ENCODE measurements around the gene ABHD17B.
A peak's percentile ranks its signal among the peaks of the same experiment; 100 is the strongest.
"Not testable (repeated sequence)": the region's sequence is repeated elsewhere in the genome, so short reads cannot be mapped to it uniquely, and the experiment has no call there.

ABHD17B gene

DNA sequence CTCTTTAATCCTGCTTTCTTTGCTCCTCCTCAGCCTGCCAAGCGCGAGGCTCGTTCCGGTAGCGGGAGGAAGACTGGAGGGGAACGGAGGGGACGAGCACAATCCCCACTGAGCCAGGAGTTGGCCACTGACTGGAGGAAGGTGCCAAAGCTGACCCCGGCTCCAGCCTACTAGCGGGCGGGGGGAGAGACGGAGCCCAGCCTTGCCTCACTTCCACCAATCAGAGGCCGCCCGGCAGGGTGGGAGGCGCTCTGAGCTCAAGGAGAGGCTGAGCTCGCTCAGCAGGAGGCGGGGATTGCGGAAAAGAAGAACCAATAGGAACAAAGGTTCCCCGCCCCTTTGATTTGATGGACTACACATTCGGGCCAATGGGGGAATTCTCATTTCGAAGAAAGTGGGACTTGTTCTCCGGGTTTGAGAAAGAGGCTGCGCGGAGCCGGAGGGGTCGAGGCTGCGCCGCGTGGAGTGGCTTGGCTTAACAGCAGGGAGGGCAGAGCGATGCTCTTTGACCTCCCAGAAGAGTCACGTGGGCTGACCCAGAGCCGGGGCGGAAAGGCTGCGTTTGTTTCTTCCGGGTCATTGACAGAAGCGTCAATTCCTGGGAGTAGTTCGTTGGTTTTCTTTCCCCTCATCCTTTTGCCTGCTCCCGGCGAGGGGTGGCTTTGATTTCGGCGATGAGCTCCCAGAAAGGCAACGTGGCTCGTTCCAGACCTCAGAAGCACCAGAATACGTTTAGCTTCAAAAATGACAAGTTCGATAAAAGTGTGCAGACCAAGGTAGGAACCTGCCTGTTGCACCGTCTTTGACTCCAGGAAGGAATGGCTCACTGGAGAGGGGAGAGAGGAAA is at the start of gene ABHD17B, which contains the start of gene C9orf85:
TSS of gene ABHD17B (minus strand) at position 133 of the 847 bp plus-strand sequence. CDS start 36,113 bp downstream, outside the sequence.
TSS of gene C9orf85 (plus strand) at position 579 of the 847 bp plus-strand sequence. CDS start at position 675, 96 bp downstream.
- DNase-seq = peak; percentile 98

GRCh38 chr9:71955300-71955915 is 44.4 kb upstream of the ABHD17B start:
- no peak for DNase-seq

DNA sequence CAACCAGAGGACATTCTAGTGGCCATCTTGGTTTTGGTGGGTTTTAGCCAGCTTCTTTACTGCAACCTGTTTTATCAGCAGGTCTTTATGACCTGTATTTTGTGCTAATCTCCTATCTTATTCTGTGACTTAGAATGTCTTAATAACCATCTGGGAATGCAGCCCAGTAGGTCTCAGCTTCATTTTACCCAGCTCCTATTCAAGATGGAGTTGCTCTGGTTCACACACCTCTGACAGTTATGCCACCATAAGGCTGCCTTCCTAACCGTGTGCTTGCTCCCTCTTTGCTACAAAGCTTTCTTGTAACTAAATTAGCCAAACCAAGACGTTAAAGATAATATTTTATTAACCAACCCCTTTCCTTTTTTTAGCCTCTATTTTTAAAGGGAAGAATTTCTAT is 43.7 kb upstream of the ABHD17B start:
- DNase-seq = not testable (repeated sequence)

GRCh38 chr9:71944754-71945375 is 33.9 kb upstream of the ABHD17B start:
- no peak for DNase-seq

- no peak for DNase-seq
Observed at GRCh38 chr9:71941998-71942567, 31.1 kb upstream of the ABHD17B start.

- DNase-seq = no peak
Observed at GRCh38 chr9:71941060-71941568, 30.1 kb upstream of the ABHD17B start.

DNA sequence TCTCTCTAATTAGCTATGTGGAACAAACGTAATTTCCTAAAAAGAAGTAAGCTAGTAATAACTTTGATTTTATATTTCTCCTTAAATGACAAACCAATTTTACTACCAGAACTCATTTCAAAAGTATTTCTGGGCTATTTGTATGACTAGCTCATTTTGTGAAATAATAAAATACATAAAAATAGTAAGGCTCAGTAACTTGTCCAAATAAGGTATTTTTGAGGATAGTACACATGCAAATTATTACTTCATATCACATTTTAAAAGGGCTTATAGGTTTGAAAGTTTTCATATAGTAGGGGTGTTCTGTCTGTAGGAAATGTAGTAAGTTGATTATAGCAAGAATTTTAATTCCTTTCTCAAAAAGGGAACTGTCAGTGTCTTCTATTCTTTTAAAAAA is 26.9 kb upstream of the ABHD17B start:
- DNase-seq = no peak

- no peak for DNase-seq
Observed at GRCh38 chr9:71937070-71937625, 26.2 kb upstream of the ABHD17B start.

DNA sequence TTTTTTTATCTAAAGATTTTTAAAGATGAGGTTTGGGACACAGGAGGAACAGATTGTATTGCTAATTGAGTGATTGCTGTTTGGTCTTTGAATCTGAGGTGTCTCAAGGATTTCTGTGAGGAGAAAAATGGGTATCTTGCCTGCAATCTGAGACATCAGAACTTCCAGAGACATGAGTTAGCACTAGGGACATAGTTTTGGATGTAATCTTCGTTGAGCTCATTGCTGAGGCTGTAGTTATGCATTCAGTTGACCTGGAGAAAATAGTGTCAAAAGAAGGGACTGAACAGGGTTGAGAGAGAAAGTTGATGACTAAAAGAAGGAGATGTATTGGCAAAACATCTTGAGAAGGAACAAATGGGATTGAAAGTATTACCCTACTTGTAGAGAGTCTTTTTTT is 25.1 kb upstream of the ABHD17B start:
- DNase-seq = no peak

- no peak for DNase-seq
Observed at GRCh38 chr9:71931166-71931565, 20.2 kb upstream of the ABHD17B start.

GRCh38 chr9:71929791-71930440 is 18.9 kb upstream of the ABHD17B start:
- no peak for DNase-seq

GRCh38 chr9:71929223-71929622 is 18.2 kb upstream of the ABHD17B start:
- no peak for DNase-seq

DNA sequence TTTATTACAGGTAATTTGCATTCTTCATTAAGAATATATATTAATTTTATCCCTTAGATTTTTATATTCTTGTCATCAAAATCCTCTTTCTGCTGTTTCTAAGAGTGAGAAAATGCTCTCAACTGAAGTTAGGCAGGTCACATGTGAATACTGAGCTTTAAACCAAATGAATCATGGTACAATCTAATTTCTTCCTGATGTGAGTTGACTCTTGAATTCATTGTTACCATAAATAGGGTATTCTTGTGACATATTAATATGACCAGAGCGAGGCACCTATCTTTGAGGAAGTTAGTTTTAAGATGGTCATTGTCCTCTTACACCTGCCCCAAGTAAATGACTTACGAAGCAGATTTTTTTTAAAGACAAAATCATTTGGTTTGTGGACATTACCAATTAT is 17.8 kb upstream of the ABHD17B start:
- no peak for DNase-seq

GRCh38 chr9:71928376-71928775 is 17.4 kb upstream of the ABHD17B start:
- no peak for DNase-seq

- DNase-seq = no peak
Observed at GRCh38 chr9:71925834-71926233, 14.8 kb upstream of the ABHD17B start.

DNA sequence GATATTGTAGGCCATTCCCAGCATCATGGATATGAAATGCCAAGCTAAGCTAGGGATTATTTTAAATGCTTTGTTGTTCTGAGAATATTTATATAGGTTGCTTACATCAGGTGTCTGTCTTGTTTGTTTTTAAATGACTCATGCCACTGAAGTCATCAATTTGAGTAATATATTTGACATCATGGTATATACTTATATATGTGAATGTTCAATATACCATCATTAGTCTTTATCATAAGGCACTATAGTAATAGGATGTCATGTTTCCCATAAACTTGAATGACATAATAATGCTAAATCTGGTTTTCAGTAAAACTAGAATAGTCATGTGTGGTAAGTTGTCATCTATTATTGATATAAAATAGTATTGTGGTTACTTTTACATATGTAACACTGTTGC is 13.6 kb upstream of the ABHD17B start:
- DNase-seq = no peak

- DNase-seq = no peak
Observed at GRCh38 chr9:71921190-71921814, 10.3 kb upstream of the ABHD17B start.

DNA sequence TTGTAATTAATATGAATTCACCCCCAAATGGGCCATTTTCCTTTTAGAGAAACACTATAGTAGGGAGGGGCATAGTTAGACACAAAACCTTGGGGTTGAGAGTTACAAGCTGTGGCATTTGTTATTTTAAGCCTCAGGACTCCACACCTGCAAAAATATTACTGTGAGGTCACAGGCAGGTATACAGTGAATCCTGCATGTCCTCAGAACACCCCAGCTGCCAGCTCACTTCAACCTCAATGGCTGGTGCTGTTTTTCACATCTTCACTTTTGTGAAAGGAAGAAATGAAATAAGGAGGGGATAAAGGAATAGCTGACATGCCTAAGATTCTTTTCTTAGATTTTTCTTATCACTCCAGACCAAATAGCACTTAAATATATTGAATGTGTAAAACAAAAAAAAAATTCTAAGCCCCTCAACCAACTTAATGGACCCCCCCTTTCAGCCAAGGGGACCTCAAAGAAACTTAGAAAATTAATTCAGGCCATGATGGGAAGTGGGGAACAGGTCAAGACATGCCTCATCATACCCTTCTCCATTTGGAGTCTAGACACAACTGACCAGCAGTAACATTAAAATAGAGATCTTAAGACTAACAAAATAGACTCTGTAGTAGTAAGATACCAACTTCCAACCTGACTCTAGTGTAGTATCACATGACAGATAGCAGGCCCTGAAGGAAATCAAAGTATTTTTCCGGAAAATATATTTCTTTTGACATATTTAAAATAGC is 9.6 kb upstream of the ABHD17B start:
- no peak for DNase-seq

- no peak for DNase-seq
Observed at GRCh38 chr9:71918419-71918818, 7.4 kb upstream of the ABHD17B start.

- no peak for DNase-seq
Observed at GRCh38 chr9:71916834-71917534, 6.0 kb upstream of the ABHD17B start.
